ENCODE results near the gene SEC61B.
A peak's percentile ranks its signal among the peaks of the same experiment; 100 is the strongest.

- TF ChIP-seq, protein P1, sequence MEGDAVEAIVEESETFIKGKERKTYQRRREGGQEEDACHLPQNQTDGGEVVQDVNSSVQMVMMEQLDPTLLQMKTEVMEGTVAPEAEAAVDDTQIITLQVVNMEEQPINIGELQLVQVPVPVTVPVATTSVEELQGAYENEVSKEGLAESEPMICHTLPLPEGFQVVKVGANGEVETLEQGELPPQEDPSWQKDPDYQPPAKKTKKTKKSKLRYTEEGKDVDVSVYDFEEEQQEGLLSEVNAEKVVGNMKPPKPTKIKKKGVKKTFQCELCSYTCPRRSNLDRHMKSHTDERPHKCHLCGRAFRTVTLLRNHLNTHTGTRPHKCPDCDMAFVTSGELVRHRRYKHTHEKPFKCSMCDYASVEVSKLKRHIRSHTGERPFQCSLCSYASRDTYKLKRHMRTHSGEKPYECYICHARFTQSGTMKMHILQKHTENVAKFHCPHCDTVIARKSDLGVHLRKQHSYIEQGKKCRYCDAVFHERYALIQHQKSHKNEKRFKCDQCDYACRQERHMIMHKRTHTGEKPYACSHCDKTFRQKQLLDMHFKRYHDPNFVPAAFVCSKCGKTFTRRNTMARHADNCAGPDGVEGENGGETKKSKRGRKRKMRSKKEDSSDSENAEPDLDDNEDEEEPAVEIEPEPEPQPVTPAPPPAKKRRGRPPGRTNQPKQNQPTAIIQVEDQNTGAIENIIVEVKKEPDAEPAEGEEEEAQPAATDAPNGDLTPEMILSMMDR (conservative IDR thresholded peaks at IDR 0.05; ENCODE audit: low read depth in 2 of 2): peak; percentile 92 to 97
- TF ChIP-seq EZH2 (IDR thresholded peaks at IDR 0.05; ENCODE audit: low read depth, unreplicated experiment) (no peak), ZNF331 (CRISPR knock-in tag; IDR thresholded peaks at IDR 0.05; ENCODE audit: low read depth) (no peak)
Observed at GRCh38 chr9:99184475-99185347, 37.4 kb upstream of the SEC61B start.
